K562 (cell line): ENCODE measurements around the gene SCARB2. TPM values are rescaled to one million over a fixed set of nuclear protein-coding genes. Genes with fewer than 3 reads are reported as not detected.

Experiments
- ATAC-seq: fragments of 200-7000 bp; cut with Tn5 transposase; 3 replicates; pipeline ENCODE4 v1.9.1; 2020; ENCODE audit warnings: moderate library complexity
- BruUV-seq: library from RNA; stranded (reverse); fragments of 400-500 nt; replicated peaks from 2 replicates; lab custom pipeline; 2021; lab: Mats Ljungman, UMichigan
- CTCF ChIA-PET: fragments of 300-600 bp; formaldehyde crosslinking; extraction: SDS; loops from one replicate; lab custom pipeline; 2021; ENCODE audit warnings: low intra/inter-chr PET ratio; lab: Yijun Ruan, JAX
- POLR2A ChIA-PET: fragments of 300-600, 350-650 bp; sonication (Branson Sonifier 250); formaldehyde crosslinking; extraction: SDS; loops from one replicate; lab custom pipeline; 2021; ENCODE audit warnings: antibody characterized with exemption, inconsistent platforms; lab: Yijun Ruan, JAX
- DNase-seq, 4 experiments: peaks; one replicate each; pipeline versions ENCODE4 v3.0.0 to v3.0.0-alpha.2; 2011 to 2018; ENCODE audit warnings: low spot score in 3 of 4, mixed read lengths in 3 of 4; ENCODE audit errors: extremely low read depth in 1 of 4
- FAIRE-seq: peaks from 2 replicates; lab custom pipeline; 2011; peaks lifted over from hg19 to GRCh38; lab: Jason Lieb, UNC
- H2AFZ ChIP-seq: 2 replicates; pipeline ENCODE4 v1.6.0; 2011; ENCODE audit warnings: low read depth, low read length, control low read depth, inconsistent platforms
- H3K27ac ChIP-seq: fragments of 200-600 bp; 3 replicates; pipeline ENCODE4 v1.8.0; 2011; ENCODE audit warnings: low read depth, mild to moderate bottlenecking, control low read depth, inconsistent platforms, low read length, moderate library complexity, mixed read lengths; ENCODE audit errors: extremely low read depth
- H3K27me3 ChIP-seq, 2 experiments: fragments of 300-600 bp in 1 of 2; 2 replicates in 1 of 2; 3 replicates in 1 of 2; pipeline versions ENCODE4 v1.6.0 to v1.8.0; 2011; ENCODE audit warnings: inconsistent platforms in 2 of 2, low read length in 2 of 2, mild to moderate bottlenecking in 1 of 2, mixed read lengths in 1 of 2, moderate library complexity in 1 of 2; ENCODE audit not compliant: control insufficient read depth in 2 of 2, insufficient read depth in 2 of 2
- H3K36me3 ChIP-seq: fragments of 300-600 bp; 3 replicates; pipeline ENCODE4 v1.8.0; 2011; ENCODE audit warnings: mild to moderate bottlenecking, low read length, inconsistent platforms; ENCODE audit not compliant: control insufficient read depth, insufficient read depth
- H3K4me1 ChIP-seq, 2 experiments: fragments of 200-600 bp in 1 of 2; replicated peaks in 1 of 2; 2 replicates in 1 of 2; 3 replicates in 1 of 2; pipeline versions ENCODE4 v1.5.1 to v1.8.0; 2011; ENCODE audit warnings: inconsistent platforms in 2 of 2, low read length in 2 of 2, mild to moderate bottlenecking in 1 of 2, mixed read lengths in 1 of 2, moderate library complexity in 1 of 2; ENCODE audit not compliant: control insufficient read depth in 2 of 2, insufficient read depth in 2 of 2
- H3K4me2 ChIP-seq: 2 replicates; pipeline ENCODE4 v1.6.1; 2011; ENCODE audit warnings: low read length, control low read depth, inconsistent platforms, mixed read lengths; ENCODE audit not compliant: insufficient read depth
- H3K4me3 ChIP-seq: fragments of 200-600 bp; sonication (generic), shearing (Covaris generic); 2 replicates; pipeline ENCODE4 v1.5.1; 2016; ENCODE audit warnings: control low read depth, inconsistent platforms
- H3K79me2 ChIP-seq: fragments of 200-600 bp; 3 replicates; pipeline ENCODE4 v1.8.0; 2011; ENCODE audit warnings: low read length, inconsistent platforms; ENCODE audit not compliant: control insufficient read depth, insufficient read depth
- H3K9ac ChIP-seq, 2 experiments: 2 replicates each; pipeline versions ENCODE4 v1.6.0 to v1.6.1; 2011; ENCODE audit warnings: low read depth in 2 of 2, low read length in 2 of 2, control low read depth in 1 of 2, inconsistent platforms in 1 of 2, mild to moderate bottlenecking in 1 of 2, mixed read lengths in 1 of 2; ENCODE audit not compliant: insufficient read depth in 1 of 2
- H3K9me1 ChIP-seq: one replicate; pipeline ENCODE4 v1.6.0; 2011; ENCODE audit warnings: inconsistent platforms, mild to moderate bottlenecking, low read length, moderate library complexity; ENCODE audit not compliant: control insufficient read depth, insufficient read depth
- H3K9me3 ChIP-seq: replicated peaks from 2 replicates; pipeline ENCODE4 v1.5.1; 2011; ENCODE audit warnings: low read depth, low read length, inconsistent platforms; ENCODE audit not compliant: control insufficient read depth, insufficient read depth
- H4K20me1 ChIP-seq: replicated peaks from 2 replicates; pipeline ENCODE4 v1.6.1; 2011; ENCODE audit warnings: low read length, inconsistent platforms, mixed read lengths; ENCODE audit not compliant: control insufficient read depth, insufficient read depth
- CEBPB ChIP-seq: fragments of 450-650 bp; IDR thresholded peaks from 2 replicates; pipeline ENCODE4 v1.6.1; 2016; ENCODE audit warnings: missing genetic modification characterization, missing compliant biosample characterization
- ETV5 ChIP-seq: sonication (generic); formaldehyde crosslinking; IDR thresholded peaks from 2 replicates; pipeline ENCODE4 v1.4.0; 2020; ENCODE audit warnings: low read depth, mild to moderate bottlenecking, missing genetic modification reagents
- ETV6 ChIP-seq, 3 experiments: fragments of 150-350 bp in 1 of 3; sonication (generic) in 1 of 3; formaldehyde crosslinking in 1 of 3; IDR thresholded peaks; 2 replicates each; pipeline versions ENCODE4 v1.6.1 to v1.8.0; 2014 to 2022; ENCODE audit warnings: borderline replicate concordance in 2 of 3, low read depth in 2 of 3, antibody characterized with exemption in 1 of 3, low read length in 1 of 3, mild to moderate bottlenecking in 1 of 3, missing genetic modification reagents in 1 of 3
- HMGXB4 ChIP-seq: sonication (generic); formaldehyde crosslinking; IDR thresholded peaks from 2 replicates; pipeline ENCODE4 v1.8.1; 2023; ENCODE audit warnings: mild to moderate bottlenecking, missing genetic modification reagents
- IRF1 ChIP-seq: sonication (generic); formaldehyde crosslinking; IDR thresholded peaks from 2 replicates; pipeline ENCODE4 v1.8.0; 2022; ENCODE audit warnings: missing genetic modification reagents, mild to moderate bottlenecking, borderline replicate concordance
- MCM5 ChIP-seq: fragments of 450-650 bp; IDR thresholded peaks from 2 replicates; pipeline ENCODE4 v1.6.1; 2016; ENCODE audit warnings: low read depth
- PHTF2 ChIP-seq: fragments of 250-450 bp; sonication (Bioruptor Pico); IDR thresholded peaks from 2 replicates; pipeline ENCODE4 v1.5.0; 2021; ENCODE audit warnings: mild to moderate bottlenecking
- RBM34 ChIP-seq: fragments of 200-400 bp; formaldehyde crosslinking; IDR thresholded peaks from 2 replicates; pipeline ENCODE4 v1.6.1; 2018; ENCODE audit warnings: low read length, borderline replicate concordance; ENCODE audit not compliant: insufficient read depth
- RBM39 ChIP-seq: fragments of 200-400 bp; formaldehyde crosslinking; optimal IDR thresholded peaks from 2 replicates; pipeline ENCODE3; 2018; ENCODE audit warnings: low read depth, low read length
- SIX5 ChIP-seq, 2 experiments: IDR thresholded peaks; 2 replicates each; pipeline ENCODE4 v1.6.1; 2011; ENCODE audit warnings: low read length in 2 of 2, borderline replicate concordance in 1 of 2, low read depth in 1 of 2, mild to moderate bottlenecking in 1 of 2, moderate library complexity in 1 of 2; ENCODE audit not compliant: insufficient read depth in 1 of 2
- SNRNP70 ChIP-seq: fragments of 200-400 bp; formaldehyde crosslinking; optimal IDR thresholded peaks from 2 replicates; pipeline ENCODE3; 2017; ENCODE audit warnings: low read depth, low read length
- SUPT5H ChIP-seq: fragments of 450-650 bp; IDR thresholded peaks from 2 replicates; pipeline ENCODE4 v1.6.1; 2016
- TCF7L2 ChIP-seq: fragments of 150-350 bp; IDR thresholded peaks from 2 replicates; pipeline ENCODE4 v1.6.1; 2016; ENCODE audit warnings: low read depth, mild to moderate bottlenecking, low read length, moderate library complexity
- TEAD2 ChIP-seq: fragments of 450-650 bp; IDR thresholded peaks from 2 replicates; pipeline ENCODE4 v1.6.1; 2016; ENCODE audit warnings: missing genetic modification characterization, control low read depth, missing compliant biosample characterization
- ZNF174 ChIP-seq: fragments of 250-450 bp; sonication (Bioruptor Pico); IDR thresholded peaks from 2 replicates; pipeline ENCODE4 v1.4.0; 2020; ENCODE audit warnings: mild to moderate bottlenecking
- ZNF217 ChIP-seq: sonication (generic); formaldehyde crosslinking; IDR thresholded peaks from 2 replicates; pipeline ENCODE4 v1.8.0; 2022; ENCODE audit warnings: mild to moderate bottlenecking, missing genetic modification reagents
- ZNF699 ChIP-seq: fragments of 250-450 bp; sonication (Bioruptor Pico); IDR thresholded peaks from 2 replicates; pipeline ENCODE4 v1.8.0; 2021; ENCODE audit warnings: mild to moderate bottlenecking, moderate library complexity; ENCODE audit not compliant: insufficient replicate concordance
- WGBS: fragments of 100-300 bp; shearing (Covaris generic); methylation state at CpG from one replicate; pipeline ENCODE4 v1.1.6; 2016; ENCODE audit warnings: low coverage, mixed read lengths; ENCODE audit not compliant: insufficient coverage; ENCODE audit errors: missing lambda C conversion rate; 5-methylcytosine and 5-hydroxymethylcytosine counted together
- in situ Hi-C: fragments of 300-500 bp; cut with MboI; formaldehyde crosslinking; loops from 4 replicates; pipeline ENCODE4 v1.15.0; 2018; ENCODE audit warnings: inconsistent platforms, mixed read lengths
- intact Hi-C: fragments of 100-400 bp; cut with micrococcal nuclease; formaldehyde crosslinking; loops from 2 replicates; pipeline ENCODE4 v1.14.2; 2022
- polyA plus RNA-seq, 8 experiments: library from polyadenylated mRNA; depleted of rRNA in 4 of 8; stranded (reverse) in 5 of 8; unstranded in 3 of 8; fragments of >200 nt; fragmentation: Nextera tagmentation in 2 of 8; fragmentation: Illumina TruSeq in 1 of 8; extraction: Ambion mirVana in 2 of 8; extraction: Trizol in 1 of 8; gene quantifications; 2 replicates each; pipeline versions ENCODE4 v1.2.1 to v1.2.3, GENCODE V29; 2011 to 2014; ENCODE audit warnings: inconsistent platforms in 1 of 8, missing spikeins in 1 of 8
- total RNA-seq, 7 experiments: library from RNA; depleted of rRNA in 6 of 7; stranded (reverse); fragments of >200 nt in 6 of 7; fragmentation: Illumina TruSeq in 2 of 7; extraction: Trizol in 2 of 7; gene quantifications; 2 replicates each; pipeline versions ENCODE4 v1.2.1 to v1.2.3, GENCODE V29; 2011 to 2021; ENCODE audit warnings: low replicate concordance in 1 of 7
- TF ChIP-seq, protein P1 (sequence below), 2 experiments: IDR thresholded peaks; 2 replicates each; pipeline ENCODE4 v1.6.1; 2011; ENCODE audit warnings: borderline replicate concordance in 1 of 2, control low read depth in 1 of 2, low read depth in 1 of 2, low read length in 1 of 2, mild to moderate bottlenecking in 1 of 2, mixed read lengths in 1 of 2, moderate library complexity in 1 of 2; ENCODE audit not compliant: insufficient read depth in 1 of 2, insufficient read length in 1 of 2, poor library complexity in 1 of 2, severe bottlenecking in 1 of 2; ENCODE audit errors: extremely low read depth in 1 of 2

Gene SCARB2
- total and polyA plus RNA-seq, 9 of the 15 experiments (the other 6 are each of a cell fraction or from before 2014, with no cell fraction given), result 6.1 to 25.8 (median 17.8) TPM

DNA sequence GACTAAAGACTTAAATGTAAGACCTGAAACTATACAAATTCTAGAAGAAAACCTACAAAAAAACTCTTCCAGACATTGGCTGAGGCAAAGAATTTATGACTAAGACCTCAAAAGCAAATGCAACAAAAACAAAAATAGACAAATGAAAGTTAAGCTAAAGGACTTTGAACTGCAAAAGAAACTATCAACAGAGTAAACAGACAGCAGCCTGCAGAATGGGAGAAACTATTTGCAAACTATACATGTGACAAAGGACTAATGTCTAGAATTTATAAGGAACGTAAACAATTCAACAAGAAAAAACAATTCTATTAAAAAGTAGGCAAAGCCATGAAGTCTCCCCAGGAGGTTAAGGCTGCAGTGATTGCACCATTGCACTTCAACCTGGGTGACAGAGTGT lies 46.9 kb upstream of the SCARB2 start:
- ATAC-seq (no peak), FAIRE-seq (no peak), DNase-seq (no peak)
- H2AFZ ChIP-seq, result no peak overlapping the region
- intact Hi-C loops (no loop called here), in situ Hi-C loops (no loop called here)
- H3K9ac ChIP-seq, result no peak overlapping the region
- no TSS peak for BruUV-seq
- WGBS, result 21% methylated on average over 1 of the region's 1 CpG
- no peaks in the 10 kb centered on the region for H4K20me1 ChIP-seq
- TF ChIP-seq PHTF2 (CRISPR knock-in tag), result no peak
- no peak for TF ChIP-seq HMGXB4 (CRISPR knock-in tag)
- no peak for TF ChIP-seq IRF1
- no peak for TF ChIP-seq SUPT5H
- TF ChIP-seq SIX5 (IDR thresholded peaks at IDR 0.05; ENCODE audit: borderline replicate concordance in 1 of 2, insufficient read depth in 1 of 2, low read depth in 1 of 2, low read length in 2 of 2), result no peak
- TF ChIP-seq, protein P1, sequence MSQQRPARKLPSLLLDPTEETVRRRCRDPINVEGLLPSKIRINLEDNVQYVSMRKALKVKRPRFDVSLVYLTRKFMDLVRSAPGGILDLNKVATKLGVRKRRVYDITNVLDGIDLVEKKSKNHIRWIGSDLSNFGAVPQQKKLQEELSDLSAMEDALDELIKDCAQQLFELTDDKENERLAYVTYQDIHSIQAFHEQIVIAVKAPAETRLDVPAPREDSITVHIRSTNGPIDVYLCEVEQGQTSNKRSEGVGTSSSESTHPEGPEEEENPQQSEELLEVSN (IDR thresholded peaks at IDR 0.05; ENCODE audit: borderline replicate concordance in 1 of 2, extremely low read depth in 1 of 2, insufficient read depth in 1 of 2, insufficient read length in 1 of 2, low read depth in 1 of 2, low read length in 1 of 2, poor library complexity in 1 of 2, severe bottlenecking in 1 of 2), result no peak
- TF ChIP-seq ETV6 (IDR thresholded peaks at IDR 0.05; ENCODE audit: borderline replicate concordance in 1 of 2, low read depth in 2 of 2, low read length in 1 of 2), result no peak
- TF ChIP-seq ETV6 (CRISPR knock-in tag; IDR thresholded peaks at IDR 0.05; ENCODE audit: borderline replicate concordance), result no peak
- TF ChIP-seq ZNF217 (CRISPR knock-in tag), result no peak
- TF ChIP-seq ZNF174 (CRISPR knock-in tag), result no peak
- TF ChIP-seq RBM34, result no peak
- TF ChIP-seq RBM39, result no peak
- no peak for TF ChIP-seq ETV5 (CRISPR knock-in tag)
- no peak for TF ChIP-seq MCM5
- no peak for TF ChIP-seq ZNF699 (CRISPR knock-in tag)
- no peak for TF ChIP-seq TCF7L2
- TF ChIP-seq SNRNP70, result no peak
- no peak for TF ChIP-seq TEAD2 (tag)
- TF ChIP-seq CEBPB, result no peak
- H3K4me2 ChIP-seq, result no peak overlapping the region
- no peaks in the 10 kb centered on the region for H3K79me2 ChIP-seq
- H3K27me3 ChIP-seq, result no peaks in the 10 kb centered on the region
- H3K4me3 ChIP-seq, result no peak overlapping the region
- POLR2A ChIA-PET, result no interaction called here
- H3K4me1 ChIP-seq, result peaks cover 0 to 12% of the 10 kb centered on the region in 2 experiments; a peak in 3 of 5 replicates
- H3K36me3 ChIP-seq, result no peaks in the 10 kb centered on the region
- no peak overlapping the region for H3K27ac ChIP-seq
- CTCF ChIA-PET, result no interaction called here
- no peaks in the 10 kb centered on the region for H3K9me3 ChIP-seq
- no peaks in the 10 kb centered on the region for H3K9me1 ChIP-seq
